Liver (tissue), 9 donors: Measurements from ENCODE around the gene FRMD5. TPM values are rescaled to one million over a fixed set of nuclear protein-coding genes. Genes with fewer than 3 reads are reported as not detected.

Experiments used
- DNase-seq: peaks from one replicate; pipeline ENCODE4 v3.0.0-alpha.2; 2017; ENCODE audit warnings: low spot score
- H3K27ac ChIP-seq, 2 donors: one replicate each; pipeline ENCODE4 v1.7.0; 2013; ENCODE audit warnings: inconsistent platforms in 2 of 2, low read length in 2 of 2, control low read depth in 1 of 2, low read depth in 1 of 2, mild to moderate bottlenecking in 1 of 2
- H3K27me3 ChIP-seq, 4 donors: one replicate each; pipeline versions ENCODE4 v1.6.1 to v1.7.0; 2013; ENCODE audit warnings: low read length in 3 of 4, inconsistent platforms in 1 of 4, mild to moderate bottlenecking in 1 of 4, moderate library complexity in 1 of 4; ENCODE audit not compliant: control insufficient read depth in 4 of 4, insufficient read depth in 4 of 4
- H3K36me3 ChIP-seq, 4 donors: one replicate each; pipeline versions ENCODE4 v1.6.1 to v1.7.0; 2013; ENCODE audit warnings: low read length in 3 of 4, mild to moderate bottlenecking in 3 of 4, low read depth in 1 of 4, moderate library complexity in 1 of 4; ENCODE audit not compliant: control insufficient read depth in 4 of 4, insufficient read depth in 3 of 4
- H3K4me1 ChIP-seq, 4 donors: one replicate each; pipeline versions ENCODE4 v1.6.1 to v1.7.0; 2013; ENCODE audit warnings: low read length in 3 of 4, mild to moderate bottlenecking in 3 of 4, moderate library complexity in 1 of 4; ENCODE audit not compliant: control insufficient read depth in 4 of 4, insufficient read depth in 4 of 4
- H3K4me3 ChIP-seq, 3 donors: one replicate each; pipeline versions ENCODE4 v1.6.1 to v1.7.0; 2013; ENCODE audit warnings: low read length in 3 of 3, control low read depth in 1 of 3, low read depth in 1 of 3, mild to moderate bottlenecking in 1 of 3
- H3K9ac ChIP-seq, 2 donors: one replicate each; pipeline ENCODE4 v1.7.0; 2013; ENCODE audit warnings: low read length in 2 of 2, mild to moderate bottlenecking in 2 of 2, moderate library complexity in 2 of 2, control low read depth in 1 of 2, low read depth in 1 of 2
- H3K9me3 ChIP-seq, 4 donors: one replicate each; pipeline versions ENCODE4 v1.6.1 to v1.7.0; 2013; ENCODE audit warnings: low read length in 3 of 4; ENCODE audit not compliant: control insufficient read depth in 4 of 4
- ATF3 ChIP-seq: IDR thresholded peaks from 2 replicates; pipeline ENCODE4 v1.6.1; 2016; ENCODE audit warnings: antibody characterized with exemption
- CTCF ChIP-seq: fragments of 150-350 bp; IDR thresholded peaks from 2 replicates; pipeline ENCODE4 v1.5.1; 2017; ENCODE audit warnings: improper control_type of control experiment, low read depth, low read length; ENCODE audit not compliant: missing input control
- EGR1 ChIP-seq, 2 donors: IDR thresholded peaks; 2 replicates each; pipeline ENCODE4 v1.6.1; 2016 to 2018; ENCODE audit warnings: antibody characterized with exemption in 2 of 2, low read depth in 2 of 2
- FOXA1 ChIP-seq: IDR thresholded peaks from 2 replicates; pipeline ENCODE4 v1.6.1; 2016; ENCODE audit warnings: antibody characterized with exemption
- FOXA2 ChIP-seq: IDR thresholded peaks from 2 replicates; pipeline ENCODE4 v1.6.1; 2016; ENCODE audit warnings: antibody characterized with exemption
- GABPA ChIP-seq, 2 donors: IDR thresholded peaks in 1 of 2; conservative IDR thresholded peaks in 1 of 2; 2 replicates each; pipeline ENCODE4 v1.6.1; 2016; ENCODE audit warnings: antibody characterized with exemption in 2 of 2, mild to moderate bottlenecking in 1 of 2, moderate library complexity in 1 of 2
- HNF4A ChIP-seq, 2 donors: conservative IDR thresholded peaks; 2 replicates each; pipeline ENCODE4 v1.6.1; 2016; ENCODE audit warnings: antibody characterized with exemption in 2 of 2, mild to moderate bottlenecking in 2 of 2
- JUND ChIP-seq, 2 donors: IDR thresholded peaks; 2 replicates each; pipeline ENCODE4 v1.6.1; 2016; ENCODE audit warnings: antibody characterized with exemption in 2 of 2
- MAX ChIP-seq: IDR thresholded peaks from 2 replicates; pipeline ENCODE4 v1.6.1; 2016; ENCODE audit warnings: antibody characterized with exemption
- NR2F2 ChIP-seq: IDR thresholded peaks from 2 replicates; pipeline ENCODE4 v1.6.1; 2016; ENCODE audit warnings: antibody characterized with exemption
- RAD21 ChIP-seq, 2 donors: IDR thresholded peaks; 2 replicates each; pipeline ENCODE4 v1.6.1; 2016; ENCODE audit warnings: antibody characterized with exemption in 2 of 2, mild to moderate bottlenecking in 2 of 2
- REST ChIP-seq: IDR thresholded peaks from 2 replicates; pipeline ENCODE4 v1.6.1; 2016; ENCODE audit warnings: antibody characterized with exemption, mild to moderate bottlenecking
- RXRA ChIP-seq, 2 donors: IDR thresholded peaks; 2 replicates each; pipeline ENCODE4 v1.6.1; 2017 to 2018; ENCODE audit warnings: antibody characterized with exemption in 2 of 2, mild to moderate bottlenecking in 1 of 2
- SP1 ChIP-seq: IDR thresholded peaks from 2 replicates; pipeline ENCODE4 v1.6.1; 2018; ENCODE audit warnings: antibody characterized with exemption, mild to moderate bottlenecking
- TAF1 ChIP-seq: conservative IDR thresholded peaks from 2 replicates; pipeline ENCODE4 v1.6.1; 2016; ENCODE audit warnings: antibody characterized with exemption, mild to moderate bottlenecking
- YY1 ChIP-seq: IDR thresholded peaks from 2 replicates; pipeline ENCODE4 v1.6.1; 2016; ENCODE audit warnings: antibody characterized with exemption, mild to moderate bottlenecking
- ZBTB33 ChIP-seq: IDR thresholded peaks from 2 replicates; pipeline ENCODE4 v1.6.1; 2016; ENCODE audit warnings: antibody characterized with exemption
- WGBS: extraction: QIAGEN DNeasy Blood & Tissue Kit; methylation state at CpG from one replicate; pipeline ENCODE4 v1.1.7; 2013; 5-methylcytosine and 5-hydroxymethylcytosine counted together
- polyA plus RNA-seq, 2 donors: library from polyadenylated mRNA; stranded (reverse) in 1 of 2; unstranded in 1 of 2; fragments of 200-250 nt in 1 of 2; fragments of >200 nt in 1 of 2; fragmentation: Nextera tagmentation in 1 of 2; extraction: Ambion mirVana in 1 of 2; gene quantifications; one replicate each; pipeline versions ENCODE4 v1.2.1 to v1.2.3, GENCODE V29; 2013 to 2015
- total RNA-seq, 2 donors: library from RNA; depleted of rRNA; stranded (reverse); fragments of >200 nt; gene quantifications; one replicate each; pipeline ENCODE4 v1.2.3, GENCODE V29; 2014
- donor health status: healthy.
- donor health status: healthy.
- donor health status: healthy.
- donor health status: healthy.
- donor health status: healthy.

The FRMD5 gene
- total and polyA plus RNA-seq, 4 donors: 0.01 to 0.25 TPM; not detected in 2

GRCh38 chr15:43989938-43990337 lies 205.1 kb downstream of the FRMD5 start:
- H3K27ac ChIP-seq: no peak overlapping the region
- DNase-seq: no peak
- WGBS: 87% methylated on average over 15 of the region's 15 CpGs
- no peaks in the 10 kb centered on the region for H3K4me1 ChIP-seq
- H3K36me3 ChIP-seq: no peaks in the 10 kb centered on the region
- TF ChIP-seq GABPA (IDR thresholded peaks at IDR 0.05 in 1 of 2, conservative IDR thresholded peaks at IDR 0.05 in 1 of 2): no peak
- no peak for TF ChIP-seq FOXA1
- no peak for TF ChIP-seq EGR1 (IDR thresholded peaks at IDR 0.05; ENCODE audit: low read depth in 2 of 2)
- no peak for TF ChIP-seq NR2F2
- no peak for TF ChIP-seq CTCF
- TF ChIP-seq RAD21 (IDR thresholded peaks at IDR 0.05): no peak
- no peak for TF ChIP-seq TAF1
- TF ChIP-seq YY1: no peak
- no peak for TF ChIP-seq ATF3
- no peak for TF ChIP-seq HNF4A (conservative IDR thresholded peaks at IDR 0.05)
- no peak for TF ChIP-seq FOXA2
- TF ChIP-seq REST: no peak
- no peak for TF ChIP-seq ZBTB33
- TF ChIP-seq MAX: no peak
- TF ChIP-seq JUND (IDR thresholded peaks at IDR 0.05): no peak
- TF ChIP-seq RXRA (IDR thresholded peaks at IDR 0.05): no peak
- H3K9me3 ChIP-seq: no peaks in the 10 kb centered on the region
- no peak overlapping the region for H3K4me3 ChIP-seq
- no peaks in the 10 kb centered on the region for H3K27me3 ChIP-seq
- H3K9ac ChIP-seq: no peak overlapping the region

GRCh38 chr15:43988900-43989299 lies 206.2 kb downstream of the FRMD5 start:
- WGBS: 92% methylated on average over 13 of the region's 13 CpGs
- H3K27ac ChIP-seq: no peak overlapping the region
- TF ChIP-seq SP1 (no peak), RXRA (IDR thresholded peaks at IDR 0.05) (no peak), GABPA (IDR thresholded peaks at IDR 0.05 in 1 of 2, conservative IDR thresholded peaks at IDR 0.05 in 1 of 2) (no peak)
- H3K36me3 ChIP-seq: no peaks in the 10 kb centered on the region
- no peak overlapping the region for H3K4me3 ChIP-seq
- H3K4me1 ChIP-seq: no peaks in the 10 kb centered on the region
- no peaks in the 10 kb centered on the region for H3K9me3 ChIP-seq
- H3K9ac ChIP-seq: no peak overlapping the region
- no peak for DNase-seq
- H3K27me3 ChIP-seq: no peaks in the 10 kb centered on the region
